Measurements from ENCODE around the gene BCO2.
A peak's percentile ranks its signal among the peaks of the same experiment; 100 is the strongest.

The BCO2 gene

DNA sequence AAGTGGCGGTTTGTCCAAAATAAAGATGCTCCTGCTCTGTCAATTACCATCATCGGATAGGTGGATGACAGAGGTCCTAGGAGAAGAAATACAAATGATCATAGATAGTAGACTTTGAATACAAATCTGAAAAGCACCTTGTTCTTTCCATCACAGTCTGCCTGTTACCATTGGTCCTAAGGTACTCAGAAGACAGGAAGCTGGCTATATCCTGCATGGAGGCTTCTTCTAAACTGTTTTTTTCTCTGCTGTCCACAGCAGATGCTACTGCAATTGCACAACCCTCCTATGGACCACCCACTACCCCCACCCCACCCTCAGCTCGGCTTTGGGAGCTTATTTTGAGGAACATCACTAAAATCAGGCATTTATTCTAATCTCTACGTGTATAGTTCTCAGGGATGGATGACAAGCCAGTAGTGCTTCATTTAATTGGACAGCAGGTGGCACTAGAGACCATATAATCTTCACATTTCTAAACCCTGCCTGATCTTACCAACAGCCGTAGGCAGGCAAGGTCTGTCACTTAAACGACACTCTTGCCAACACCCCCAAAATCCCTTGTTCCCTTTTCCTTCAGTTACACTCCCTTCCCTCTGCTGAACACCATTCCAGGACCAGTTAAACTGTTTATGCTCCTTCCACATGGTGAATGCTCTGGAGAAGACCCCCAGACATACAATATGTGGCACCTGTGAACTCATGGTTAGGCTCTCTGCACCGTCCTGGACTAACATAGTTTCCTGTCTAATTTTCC lies 44.3 kb downstream of the BCO2 start:
- DNase-seq = peak; percentile 38

DNA sequence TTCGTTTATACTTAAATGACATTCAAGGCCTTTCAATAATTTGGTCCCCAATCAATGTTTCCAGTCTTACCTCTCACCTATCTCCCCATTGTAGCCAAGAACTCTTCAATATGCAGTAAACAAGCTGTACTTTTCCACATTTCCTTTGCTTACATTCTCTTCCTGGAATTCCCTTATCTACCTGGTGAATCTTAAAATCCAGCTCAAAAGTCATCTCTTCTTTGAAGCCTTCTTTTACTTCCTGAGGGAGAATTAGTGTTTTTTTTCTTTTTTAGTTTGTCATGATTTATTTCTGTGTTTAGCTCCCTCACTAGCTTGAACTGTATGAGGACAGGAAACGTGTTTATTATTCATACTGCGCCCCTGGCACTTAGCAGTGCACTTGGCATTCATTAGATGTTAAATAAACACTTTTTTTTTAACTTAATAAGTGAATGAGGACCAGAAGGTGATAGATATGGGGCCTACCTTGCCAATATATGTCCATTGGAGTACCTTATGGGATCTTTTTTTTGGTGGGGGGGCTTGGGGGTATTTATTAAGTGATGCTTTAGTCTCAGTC lies 46.0 kb downstream of the BCO2 start:
- DNase-seq = no peak

DNA sequence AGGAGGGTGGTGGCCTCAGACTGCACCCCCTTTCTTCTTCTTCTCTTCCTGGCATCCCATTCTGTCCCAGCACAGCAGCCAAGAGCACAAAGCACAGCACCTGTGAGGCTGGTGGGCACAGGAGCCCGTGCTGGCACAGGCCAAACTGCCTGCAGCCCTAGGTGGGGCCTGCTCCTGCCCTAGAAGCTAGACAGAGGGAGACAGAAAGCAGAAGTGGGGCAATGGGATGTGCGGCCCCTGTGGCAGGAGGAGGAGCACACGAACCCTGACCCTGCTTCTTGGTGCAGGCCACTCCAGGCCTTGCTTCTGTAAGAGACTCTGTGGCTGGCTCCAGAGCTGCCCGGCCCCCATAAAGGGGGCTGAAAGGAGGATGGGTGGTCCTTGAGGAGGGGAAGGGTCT lies 47.0 kb downstream of the BCO2 start:
- no peak for DNase-seq

DNA sequence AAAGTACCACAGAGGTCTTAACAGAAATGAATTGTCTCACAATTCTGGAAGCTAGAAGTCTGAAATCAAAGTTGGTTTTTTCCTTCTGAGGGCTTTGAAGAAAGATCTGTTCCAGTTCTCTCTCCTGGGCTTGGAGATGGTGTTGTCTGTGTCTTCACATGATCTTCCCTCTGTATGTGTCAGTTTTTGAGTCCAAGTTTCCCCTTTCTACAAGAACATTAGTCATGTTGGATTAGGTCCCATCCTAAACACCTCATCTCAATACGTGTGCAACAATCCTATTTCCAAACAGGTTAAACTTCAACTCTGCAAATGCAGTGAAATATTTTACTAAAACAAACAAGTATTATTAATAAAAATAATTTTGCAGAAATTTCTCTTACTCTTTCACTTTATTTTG lies 47.8 kb downstream of the BCO2 start:
- DNase-seq = no peak

DNA sequence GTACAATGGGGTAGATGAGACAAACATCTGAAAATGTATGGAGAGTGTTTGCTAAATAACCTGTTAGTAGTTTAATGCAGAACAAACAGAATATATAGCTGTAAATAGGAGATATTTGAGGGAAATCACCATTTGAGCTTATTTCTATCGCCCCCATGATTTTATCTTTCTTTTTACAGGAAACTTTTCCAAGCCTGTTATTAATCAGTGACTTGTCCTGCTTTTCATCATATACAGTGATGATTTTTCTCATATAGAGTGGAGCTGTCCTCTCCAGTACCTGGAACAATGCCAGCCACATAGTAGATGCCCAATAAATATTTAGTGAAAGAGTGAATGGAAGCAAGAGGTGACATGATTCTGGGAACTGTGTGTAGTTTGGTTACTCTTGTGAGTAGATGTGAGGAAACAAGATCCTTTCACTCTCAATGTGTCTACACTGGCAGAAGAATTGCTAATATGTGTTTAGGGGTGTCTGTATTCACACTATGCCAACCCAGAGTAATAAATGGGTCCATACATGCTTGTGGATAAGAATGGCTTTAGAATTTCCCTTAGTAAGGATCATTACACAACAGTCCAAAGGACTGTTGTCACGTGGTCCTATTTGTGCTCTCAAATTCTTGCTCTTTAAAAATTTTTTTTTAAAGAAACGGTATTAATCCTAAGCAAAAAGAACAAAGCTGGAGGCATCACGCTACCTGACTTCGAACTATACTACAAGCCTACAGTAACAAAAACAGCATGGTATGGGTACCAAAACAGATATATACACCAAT lies 48.6 kb downstream of the BCO2 start:
- no peak for DNase-seq

DNA sequence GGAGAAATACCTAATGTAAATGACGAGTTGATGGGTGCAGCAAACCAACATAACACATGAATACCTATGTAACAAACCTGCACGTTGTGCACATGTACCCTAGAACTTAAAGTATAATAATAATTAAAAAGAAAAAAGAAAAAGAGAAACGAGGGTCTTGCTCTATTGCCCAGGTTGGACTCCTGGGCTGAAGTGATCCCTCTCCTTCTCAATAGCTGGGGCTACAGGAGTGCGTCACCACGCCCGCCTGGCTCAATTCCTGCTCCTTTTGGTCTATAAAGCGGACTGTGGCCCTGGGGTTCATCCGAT lies 50.4 kb downstream of the BCO2 start:
- DNase-seq = no peak

DNA sequence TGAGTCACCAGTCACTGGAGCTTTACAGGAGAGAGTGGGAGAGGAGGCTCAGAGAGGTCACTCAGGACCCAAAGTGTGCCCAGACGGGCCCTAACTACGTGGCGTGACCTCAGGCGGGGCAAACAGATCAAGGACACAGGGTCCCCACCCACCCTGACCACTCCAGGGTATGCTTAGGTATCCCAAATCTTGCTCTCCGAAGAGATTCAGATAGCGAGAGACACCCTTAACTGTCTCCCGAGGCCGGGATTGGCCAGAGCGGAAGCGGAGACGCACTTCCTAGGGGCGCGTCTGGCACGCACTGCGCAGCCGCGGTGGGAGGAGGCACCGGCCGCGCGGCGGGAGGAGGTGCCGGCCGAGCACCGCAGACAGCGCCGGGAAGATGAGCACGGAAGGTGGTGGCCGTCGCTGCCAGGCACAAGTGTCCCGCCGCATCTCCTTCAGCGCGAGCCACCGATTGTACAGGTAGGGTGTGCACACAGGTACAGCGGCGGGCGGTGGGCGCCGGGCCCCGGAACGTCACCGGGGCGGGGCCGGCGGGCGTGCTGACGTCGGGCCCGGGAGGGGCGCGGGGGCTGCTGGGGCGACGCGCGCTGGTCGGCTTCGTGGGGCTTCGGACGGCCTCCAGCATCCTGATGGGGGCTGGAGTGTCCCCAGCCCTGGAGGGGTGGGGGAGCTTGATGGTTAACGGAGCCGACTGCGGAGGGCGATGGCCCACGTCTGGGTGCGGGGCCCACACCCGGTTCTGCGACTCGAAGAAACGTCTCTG lies 50.9 kb downstream of the BCO2 start, which contains the start of gene PTS:
PTS (plus strand) TSS at position 367 of the 769 bp plus-strand sequence; CDS start at position 383, 16 bp downstream.
- DNase-seq = peak; percentile 78

DNA sequence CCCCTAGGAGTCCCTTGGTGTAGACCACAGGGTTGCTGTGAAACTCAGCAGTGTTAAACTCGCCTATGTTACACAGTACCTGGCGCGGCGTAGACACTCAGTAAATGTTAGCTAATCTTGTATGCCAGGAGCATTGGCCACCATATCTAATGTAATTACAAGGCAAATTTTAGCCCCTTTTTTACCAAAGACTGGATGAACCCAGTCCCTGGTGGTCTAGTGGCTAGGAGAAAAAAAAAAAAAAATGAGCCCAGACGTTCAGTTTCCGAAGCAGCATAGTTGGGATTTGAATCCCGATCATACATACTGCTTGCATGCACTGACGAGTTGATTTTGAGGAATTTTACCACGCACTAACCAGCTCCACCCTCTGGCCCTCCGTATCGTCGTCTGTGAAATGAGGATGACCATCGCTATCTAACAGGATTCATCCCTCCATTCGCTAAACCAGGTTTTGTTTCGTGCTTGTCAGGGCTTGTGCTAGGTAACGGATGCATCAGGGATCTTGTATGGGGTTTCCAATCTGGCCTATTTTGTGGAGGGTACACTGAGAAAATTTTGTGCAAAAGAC lies 51.6 kb downstream of the BCO2 start:
- DNase-seq = no peak

DNA sequence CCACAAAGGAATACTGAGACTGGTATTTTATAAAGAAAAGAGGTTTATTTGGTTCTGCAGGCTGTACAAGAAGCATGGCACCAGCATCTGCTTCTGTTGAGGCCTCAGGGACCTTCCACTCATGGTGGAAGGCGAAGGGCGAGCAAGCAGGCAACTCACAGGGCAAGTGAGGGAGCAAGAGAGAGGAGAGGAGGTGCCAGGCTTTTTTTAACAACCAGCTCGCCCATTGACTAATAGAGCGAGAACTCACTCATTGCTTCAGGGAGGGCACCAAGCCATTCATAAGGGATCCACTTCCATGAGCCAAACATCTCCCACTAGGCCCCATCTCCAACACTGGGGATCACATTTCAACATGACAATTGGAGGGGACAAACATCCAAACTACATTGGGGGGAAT lies 52.2 kb downstream of the BCO2 start:
- DNase-seq = no peak

DNA sequence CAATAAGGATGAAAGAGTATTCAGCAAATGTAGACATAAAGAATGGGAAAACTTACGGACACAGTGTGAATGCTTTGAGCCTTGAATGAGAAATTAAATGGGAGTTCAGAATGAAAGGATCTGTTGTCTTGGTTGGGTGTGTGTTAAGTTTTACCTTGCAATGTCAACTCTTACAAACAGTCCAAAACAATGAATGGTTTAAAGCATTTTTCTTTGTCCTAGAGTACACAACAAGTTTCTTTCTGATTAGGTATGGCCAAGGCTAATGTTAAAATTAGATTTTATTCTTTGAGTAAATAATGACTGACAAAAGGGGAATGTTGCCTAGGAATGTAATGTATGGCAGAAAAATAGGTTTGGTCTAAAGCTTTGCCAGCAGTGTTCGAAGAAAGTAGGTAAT lies 53.4 kb downstream of the BCO2 start:
- DNase-seq = no peak

DNA sequence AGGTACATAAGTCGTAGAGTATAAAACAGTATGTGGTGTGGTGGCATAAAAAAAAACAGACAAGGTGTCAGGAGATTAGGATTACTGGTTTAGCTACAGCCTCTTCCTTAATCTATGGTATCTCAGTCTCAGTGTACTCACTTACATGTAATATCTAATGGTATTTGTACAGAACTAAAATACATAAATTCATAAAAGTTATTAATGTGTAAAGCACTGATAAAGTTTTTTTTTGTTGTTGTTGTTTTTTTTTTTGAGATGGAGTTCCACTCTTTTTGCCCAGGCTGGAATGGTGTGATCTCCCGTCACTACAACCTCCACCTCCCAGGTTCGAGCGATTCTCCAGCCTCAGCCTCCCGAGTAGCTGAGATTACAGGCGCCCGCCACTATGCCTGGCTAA lies 53.8 kb downstream of the BCO2 start:
- DNase-seq = no peak

DNA sequence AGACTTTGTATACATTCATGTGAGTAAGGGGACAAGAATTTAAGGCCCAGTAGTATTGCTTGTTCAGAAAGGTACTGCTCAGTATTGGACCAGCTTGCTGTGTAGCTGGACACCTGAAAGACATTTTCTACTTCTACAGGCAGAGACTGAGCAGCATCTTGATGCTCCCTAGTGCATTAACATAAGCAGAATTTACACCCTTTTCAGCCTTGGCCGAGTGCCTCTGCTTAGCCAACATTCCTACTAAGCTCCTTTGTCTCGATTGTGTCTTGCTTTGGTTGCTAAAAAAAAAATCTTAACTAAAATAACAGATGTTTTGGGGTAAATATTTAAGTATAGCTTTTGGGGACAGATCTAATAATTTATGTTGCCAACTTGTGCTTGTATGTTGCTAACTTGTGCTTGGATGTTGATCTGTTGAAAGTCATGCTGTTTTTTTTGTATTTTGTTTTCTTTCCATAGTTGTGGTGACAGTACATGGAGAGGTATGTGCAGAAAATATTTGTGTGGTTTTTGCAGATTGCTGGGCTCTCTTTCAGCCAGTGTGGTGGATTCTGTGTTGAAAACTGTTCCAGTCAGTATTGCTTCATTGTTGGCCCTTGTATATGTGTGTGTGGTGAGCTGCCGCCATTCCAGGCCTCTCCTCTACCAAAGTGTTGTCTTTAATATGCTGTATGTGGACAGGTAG lies 54.6 kb downstream of the BCO2 start:
- DNase-seq = no peak

DNA sequence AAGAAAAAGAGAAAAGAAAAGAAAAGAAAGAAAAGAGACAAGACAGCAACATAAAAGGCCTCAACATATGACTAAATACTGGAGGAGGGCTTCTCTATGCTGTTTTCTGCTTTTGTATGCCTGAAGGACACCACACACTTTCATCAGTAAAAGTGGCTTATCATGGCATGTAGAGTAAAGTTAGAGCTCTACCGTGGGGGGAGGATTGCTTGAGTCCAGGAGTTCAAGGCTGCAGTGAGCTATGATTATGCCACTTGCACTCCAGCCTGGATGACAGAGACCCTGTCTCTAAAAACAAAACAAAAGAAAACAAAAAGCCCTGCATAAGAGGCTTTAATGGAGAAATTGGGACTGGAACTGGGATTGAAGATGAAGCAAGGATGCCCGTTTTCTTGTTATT lies 56.6 kb downstream of the BCO2 start:
- DNase-seq = no peak

DNA sequence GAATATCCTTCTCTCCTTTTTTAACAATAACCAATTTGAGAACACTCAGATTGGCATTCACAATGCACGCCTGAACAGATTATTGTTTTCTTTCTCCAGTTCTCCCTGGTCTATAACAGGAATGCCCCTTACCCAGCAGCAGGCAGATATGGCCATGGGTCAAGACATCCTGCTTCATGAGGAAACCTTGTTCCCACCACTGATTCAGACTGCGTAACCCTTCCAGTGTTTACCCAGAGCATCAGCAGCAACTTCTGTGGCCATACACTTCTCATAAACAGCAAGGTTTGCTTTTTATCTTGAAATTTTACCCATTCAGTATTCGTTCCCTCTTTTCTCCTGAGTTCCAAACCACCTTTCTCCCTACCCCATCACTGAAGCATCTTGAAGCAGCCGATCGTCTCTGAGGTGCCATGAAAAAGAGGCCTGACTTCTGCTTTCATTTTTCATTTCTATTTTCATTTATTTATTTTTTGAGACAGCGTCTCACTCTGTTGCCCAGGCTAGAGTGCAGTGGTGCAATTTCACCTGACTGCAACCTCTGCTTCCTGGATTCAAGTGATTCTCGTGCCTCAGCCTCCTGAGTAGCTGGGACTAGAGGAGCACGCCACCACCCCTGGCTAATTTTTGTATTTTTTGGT lies 60.6 kb downstream of the BCO2 start:
- DNase-seq = no peak

DNA sequence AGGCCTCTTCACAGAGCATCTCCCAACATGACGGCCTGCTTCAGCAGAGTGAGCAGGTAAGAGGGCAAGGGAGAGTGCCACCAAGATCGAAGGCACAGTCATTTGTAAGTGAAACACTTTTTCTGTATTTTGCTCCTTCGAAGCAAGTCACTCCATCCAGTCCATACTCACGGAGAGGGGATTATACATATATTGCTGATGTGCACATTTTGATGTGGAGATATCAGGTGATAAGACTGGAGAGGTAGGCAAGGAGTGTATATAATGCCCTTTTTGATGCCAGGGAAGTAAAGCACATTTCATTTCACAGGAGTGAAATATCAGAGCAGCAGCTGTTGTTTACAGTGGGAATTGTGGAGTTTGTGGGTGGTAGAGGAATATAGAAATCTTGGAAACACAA lies 62.1 kb downstream of the BCO2 start:
- no peak for DNase-seq

DNA sequence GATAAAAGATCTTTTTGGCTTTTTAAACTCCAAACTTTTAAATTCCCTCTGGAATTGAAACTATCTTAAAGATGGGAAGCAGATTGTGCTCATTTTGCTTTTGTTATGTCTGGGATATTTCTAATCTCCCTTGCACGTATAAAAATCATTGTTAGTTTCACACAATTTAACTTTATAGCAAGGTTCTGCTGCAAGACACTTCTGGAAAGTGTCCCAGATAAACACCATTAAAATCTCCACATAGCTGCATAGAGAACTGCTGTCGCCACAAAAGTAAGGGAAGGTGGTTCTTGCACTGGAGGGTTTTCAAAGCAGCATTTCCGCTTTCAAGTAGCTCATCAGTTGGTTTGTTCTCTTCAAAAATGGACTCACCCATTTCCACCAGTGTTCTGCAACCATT lies 62.7 kb downstream of the BCO2 start:
- DNase-seq = no peak

DNA sequence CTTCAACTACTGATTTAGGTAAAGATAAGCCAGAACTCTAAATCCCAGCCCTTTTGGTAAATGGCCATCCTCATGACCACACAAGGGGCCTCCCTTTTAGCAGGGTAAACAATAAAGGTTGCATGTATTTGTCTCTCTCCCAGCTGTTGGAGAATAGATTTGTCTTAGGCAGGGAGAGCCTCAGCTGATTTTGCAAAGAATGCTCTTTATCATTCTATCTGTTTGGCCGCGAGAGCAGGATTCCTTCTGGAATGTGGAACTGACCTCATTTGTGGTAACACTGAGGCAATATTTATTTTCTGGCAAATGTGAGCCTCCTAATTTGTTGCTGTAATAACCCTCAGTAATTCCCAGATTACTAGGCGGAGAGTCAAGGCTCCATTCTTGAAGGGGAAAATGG lies 66.2 kb downstream of the BCO2 start:
- DNase-seq = no peak

DNA sequence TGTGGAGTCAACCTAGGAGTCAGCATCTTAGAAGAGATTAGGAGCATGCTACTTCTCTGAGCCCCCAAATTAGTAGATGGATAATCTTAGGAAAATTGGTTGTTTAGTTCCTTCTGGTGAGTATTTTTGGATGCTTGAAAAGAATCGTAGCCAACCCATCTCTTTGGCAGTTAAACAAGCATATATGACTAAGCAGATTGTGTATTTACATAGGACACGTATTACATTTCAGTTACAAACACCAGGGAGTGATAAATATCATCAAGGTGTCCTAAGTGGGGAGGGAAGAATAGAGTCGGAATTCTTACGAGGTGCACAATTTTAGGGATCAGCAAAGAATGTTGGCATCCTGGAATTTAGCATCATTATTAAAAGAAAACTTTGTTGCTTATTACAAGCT lies 71.9 kb downstream of the BCO2 start:
- no peak for DNase-seq

DNA sequence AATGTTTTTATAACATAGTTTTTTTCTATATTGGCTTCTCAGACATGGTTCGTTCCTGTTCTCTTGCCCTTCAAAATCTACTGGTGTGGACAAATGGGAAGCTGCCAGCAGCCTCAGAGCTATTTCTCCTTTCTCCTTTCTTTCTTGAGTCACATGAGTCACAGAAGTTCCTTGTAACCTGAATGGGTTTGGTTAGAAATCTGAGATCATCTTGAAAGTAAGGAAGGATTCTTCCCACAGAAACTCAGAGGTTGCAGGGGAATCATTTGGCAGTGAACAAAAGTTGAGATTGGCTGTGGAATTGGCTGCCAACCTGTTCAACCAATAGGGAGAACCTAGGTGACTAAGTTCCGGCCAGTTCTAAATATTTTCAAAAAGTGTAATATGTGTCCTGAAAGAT lies 72.9 kb downstream of the BCO2 start:
- DNase-seq = no peak

DNA sequence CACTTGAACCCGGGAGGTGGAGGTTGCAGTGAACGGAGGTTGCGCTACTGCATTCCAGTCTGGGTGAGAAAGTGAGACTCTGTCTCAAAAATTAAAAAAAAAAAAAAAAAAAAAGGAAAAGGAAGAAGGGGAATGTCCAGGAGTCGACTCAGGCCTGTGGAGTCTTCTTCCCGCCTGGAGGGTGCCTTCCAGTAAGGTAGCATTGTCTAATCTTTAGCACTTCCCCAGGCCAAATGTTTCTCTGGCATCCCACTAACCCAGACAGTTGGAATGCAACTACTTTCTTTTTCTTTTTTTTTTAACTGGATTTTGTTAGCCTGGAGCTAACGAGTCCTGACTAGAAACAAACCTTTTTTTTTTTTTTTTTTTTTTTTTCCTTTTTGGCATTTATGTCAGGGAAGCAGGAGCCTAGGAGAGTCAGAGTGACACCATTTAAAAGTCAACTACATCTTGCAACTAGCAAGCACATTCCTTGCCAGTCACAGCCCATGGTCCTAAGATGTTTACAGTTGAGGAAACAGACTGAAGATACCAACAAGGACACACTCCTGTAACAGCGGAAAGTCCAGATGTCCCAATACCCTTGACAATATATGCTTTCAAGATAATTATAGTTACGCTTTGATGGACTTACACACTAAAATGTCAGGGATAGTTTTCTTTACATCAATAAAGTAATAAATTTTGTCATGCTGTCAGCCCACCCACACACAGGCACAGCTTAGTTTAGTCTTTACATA lies 74.7 kb downstream of the BCO2 start:
- peak; percentile 11 for DNase-seq

DNA sequence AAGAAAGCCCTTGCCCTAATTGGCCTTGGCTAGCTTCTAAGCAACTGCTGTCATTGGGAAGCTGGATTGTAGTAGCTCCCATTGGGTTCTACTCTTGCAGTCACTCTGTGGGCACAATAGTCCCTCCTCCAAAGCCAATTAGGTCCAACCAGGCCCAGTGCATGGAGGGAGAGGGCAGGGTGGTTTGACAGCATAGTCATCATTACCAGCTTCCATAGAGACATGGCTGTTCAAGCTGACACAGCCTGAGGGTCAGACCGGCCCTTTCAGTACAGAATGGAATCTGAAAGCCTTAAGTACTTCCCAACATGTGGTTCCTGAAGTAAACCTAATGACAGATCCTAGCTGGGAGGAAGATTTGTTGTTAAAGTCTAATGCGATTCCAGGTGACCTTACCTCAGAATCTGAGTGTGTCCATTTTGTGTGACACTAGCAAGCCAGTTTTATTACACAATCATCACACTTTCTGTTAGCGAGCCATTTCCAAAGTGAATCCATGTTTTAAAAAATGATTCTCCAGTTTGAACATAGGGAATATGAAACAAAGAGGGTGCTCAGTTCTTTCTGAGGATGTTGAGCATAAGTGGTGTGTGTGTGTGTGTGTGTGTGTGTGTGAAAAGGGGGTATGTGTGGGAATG lies 78.4 kb downstream of the BCO2 start:
- no peak for DNase-seq

Measured in NCI-H2171 (cell line).